Endothelial cell of umbilical vein (primary cell): ENCODE measurements around the gene NDUFA11. TPM values are rescaled to one million over a fixed set of nuclear protein-coding genes. Genes with fewer than 3 reads are reported as not detected.

Experiments
- BruUV-seq: library from RNA; stranded (reverse); fragments of 400-500 nt; replicated peaks from 2 replicates; lab custom pipeline; 2021; lab: Mats Ljungman, UMichigan
- CTCF ChIA-PET: fragments of 300-600, 350-600 bp; sonication (Branson Sonifier 250); formaldehyde crosslinking; loops from one replicate; lab custom pipeline; 2021; ENCODE audit warnings: antibody characterized with exemption, inconsistent platforms; lab: Charles Lee
- POLR2A ChIA-PET: fragments of 300-600, 350-600 bp; sonication (Branson Sonifier 250); formaldehyde crosslinking; loops from one replicate; lab custom pipeline; 2021; ENCODE audit warnings: antibody characterized with exemption, inconsistent platforms; lab: Charles Lee
- DNase-seq: peaks from one replicate; pipeline ENCODE4 v3.0.0-alpha.2; 2011; ENCODE audit warnings: low read depth, low spot score
- FAIRE-seq: peaks from 2 replicates; lab custom pipeline; 2011; peaks lifted over from hg19 to GRCh38; lab: Jason Lieb, UNC
- H2AFZ ChIP-seq: 2 replicates; pipeline ENCODE4 v1.6.0; 2012; ENCODE audit warnings: low read depth, low read length, control low read depth, inconsistent platforms
- H3K27ac ChIP-seq: 2 replicates; pipeline ENCODE4 v1.5.1; 2011; ENCODE audit warnings: low read depth, mild to moderate bottlenecking, control low read depth, low read length, moderate library complexity; ENCODE audit not compliant: insufficient read depth
- H3K27me3 ChIP-seq, 2 experiments: 2 replicates each; pipeline versions ENCODE4 v1.6.0 to v1.6.1; 2011; ENCODE audit warnings: low read length in 2 of 2, mixed read lengths in 1 of 2; ENCODE audit not compliant: control insufficient read depth in 2 of 2, insufficient read depth in 2 of 2
- H3K36me3 ChIP-seq, 2 experiments: 2 replicates in 1 of 2; 3 replicates in 1 of 2; pipeline ENCODE4 v1.5.1; 2011; ENCODE audit warnings: low read length in 2 of 2, mild to moderate bottlenecking in 1 of 2, moderate library complexity in 1 of 2; ENCODE audit not compliant: control insufficient read depth in 2 of 2, insufficient read depth in 2 of 2; ENCODE audit errors: extremely low read depth in 1 of 2
- H3K4me1 ChIP-seq: 3 replicates; pipeline ENCODE4 v1.5.1; 2011; ENCODE audit warnings: mild to moderate bottlenecking, low read length; ENCODE audit not compliant: control insufficient read depth, insufficient read depth; ENCODE audit errors: extremely low read depth
- H3K4me2 ChIP-seq: 2 replicates; pipeline ENCODE4 v1.6.1; 2011; ENCODE audit warnings: low read length, control low read depth, mixed read lengths; ENCODE audit not compliant: insufficient read depth
- H3K4me3 ChIP-seq, 3 experiments: fragments of 200-600 bp in 1 of 3; sonication (generic), shearing (Covaris generic) in 1 of 3; replicated peaks in 1 of 3; 2 replicates each; pipeline ENCODE4 v1.5.1; 2011 to 2016; ENCODE audit warnings: control low read depth in 3 of 3, low read length in 3 of 3, mild to moderate bottlenecking in 2 of 3, inconsistent platforms in 1 of 3, low read depth in 1 of 3, moderate library complexity in 1 of 3; ENCODE audit not compliant: insufficient read depth in 1 of 3
- H3K79me2 ChIP-seq: 2 replicates; pipeline ENCODE4 v1.6.0; 2012; ENCODE audit warnings: low read length, inconsistent platforms; ENCODE audit not compliant: control insufficient read depth, insufficient read depth
- H3K9ac ChIP-seq: replicated peaks from 2 replicates; pipeline ENCODE3; 2011; ENCODE audit warnings: low read length, control low read depth; ENCODE audit not compliant: insufficient read depth; ENCODE audit errors: extremely low read depth
- H3K9me1 ChIP-seq: replicated peaks from 3 replicates; pipeline ENCODE4 v1.6.0; 2011; ENCODE audit warnings: mild to moderate bottlenecking, low read length; ENCODE audit not compliant: control insufficient read depth, insufficient read depth; ENCODE audit errors: extremely low read depth
- H3K9me3 ChIP-seq: replicated peaks from 2 replicates; pipeline ENCODE4 v1.5.1; 2012; ENCODE audit warnings: low read length, inconsistent platforms; ENCODE audit not compliant: control insufficient read depth, insufficient read depth
- H4K20me1 ChIP-seq: replicated peaks from 2 replicates; pipeline ENCODE3; 2011; ENCODE audit warnings: mild to moderate bottlenecking, low read length; ENCODE audit not compliant: control insufficient read depth, insufficient read depth; ENCODE audit errors: extremely low read depth
- EZH2 ChIP-seq: IDR thresholded peaks from 2 replicates; pipeline ENCODE4 v1.6.1; 2012; ENCODE audit warnings: borderline replicate concordance, low read depth, mild to moderate bottlenecking, moderate library complexity, low read length, inconsistent platforms; ENCODE audit not compliant: severe bottlenecking
- FOS ChIP-seq: IDR thresholded peaks from 2 replicates; pipeline ENCODE4 v1.6.1; 2011; ENCODE audit warnings: mild to moderate bottlenecking, low read length, moderate library complexity, borderline replicate concordance; ENCODE audit not compliant: insufficient read depth
- GATA2 ChIP-seq: IDR thresholded peaks from 2 replicates; pipeline ENCODE4 v1.7.0; 2011; ENCODE audit warnings: low read depth, mild to moderate bottlenecking, moderate library complexity, mixed read lengths, low read length; ENCODE audit not compliant: insufficient read length, insufficient read depth
- JUN ChIP-seq: IDR thresholded peaks from 2 replicates; pipeline ENCODE4 v1.6.1; 2011; ENCODE audit warnings: borderline replicate concordance, low read depth; ENCODE audit not compliant: insufficient read length, insufficient read depth
- MAX ChIP-seq: IDR thresholded peaks from 2 replicates; pipeline ENCODE4 v1.6.1; 2011; ENCODE audit not compliant: insufficient read depth, insufficient read length
- MYC ChIP-seq: IDR thresholded peaks from one replicate; pipeline ENCODE4 v1.6.1; 2011; ENCODE audit warnings: mild to moderate bottlenecking, low read depth, low read length
- POLR2A ChIP-seq: IDR thresholded peaks from 2 replicates; pipeline ENCODE4 v1.6.1; 2012; ENCODE audit warnings: low read depth, mild to moderate bottlenecking, control low read depth, low read length
- POLR2AphosphoS5 ChIP-seq: IDR thresholded peaks from 2 replicates; pipeline ENCODE4 v1.6.1; 2012; ENCODE audit warnings: low read depth, mild to moderate bottlenecking, control low read depth, low read length, moderate library complexity; ENCODE audit not compliant: insufficient read depth
- dilution Hi-C: fragments of 300-500 bp; cut with MboI; formaldehyde crosslinking; loops from one replicate; pipeline ENCODE4 v1.15.0; 2019; ENCODE audit warnings: low sequenced_read_pairs; ENCODE audit not compliant: extremely low pct_ligation_motif_present
- intact Hi-C: fragments of 100-400 bp; cut with micrococcal nuclease; formaldehyde crosslinking; loops from one replicate; pipeline ENCODE4 v1.10.0; 2022
- polyA plus RNA-seq, 4 experiments: library from polyadenylated mRNA; depleted of rRNA in 3 of 4; stranded (reverse) in 3 of 4; unstranded in 1 of 4; fragments of >200 nt; gene quantifications; 2 replicates each; pipeline versions ENCODE4 v1.2.1 to v1.2.3, GENCODE V29; 2011 to 2012; ENCODE audit warnings: missing spikeins in 1 of 4
- total RNA-seq: library from RNA; stranded (reverse); gene quantifications from 2 replicates; pipeline ENCODE4 v1.2.3, GENCODE V29; 2021

The NDUFA11 gene
- total and polyA plus RNA-seq, 2 donors (not counting 3 experiments of a cell fraction or from before 2014, with no cell fraction given) = 281 to 876 TPM

- FAIRE-seq = no peak
- ChIA-PET POLR2A (no interaction called here), CTCF (interaction anchor here (1.6 kb wide), 1 partner anchor 10 kb away, joined by 4 read pairs; no protein-coding TSS in a partner anchor)
- Histone ChIP-seq H3K4me3 (no peak overlapping the region), H3K4me2 (no peak overlapping the region), H2AFZ (no peak overlapping the region), H3K27ac (no peak overlapping the region), H3K9me1 (no peaks in the 10 kb centered on the region), H3K36me3 (no peaks in the 10 kb centered on the region), H4K20me1 (no peaks in the 10 kb centered on the region), H3K9me3 (no peaks in the 10 kb centered on the region), H3K27me3 (no peaks in the 10 kb centered on the region), H3K9ac (no peak overlapping the region), H3K79me2 (no peaks in the 10 kb centered on the region), H3K4me1 (no peaks in the 10 kb centered on the region)
- BruUV-seq = no TSS peak
- DNase-seq = no peak
- dilution Hi-C loops = no loop called here
- TF ChIP-seq MAX (no peak), EZH2 (no peak), POLR2A (no peak), POLR2AphosphoS5 (no peak), FOS (no peak), MYC (no peak), GATA2 (no peak), JUN (no peak)
- intact Hi-C loops = no loop called here
These were observed 32.6 kb downstream of the NDUFA11 start for GRCh38 chr19:5870986-5871394.
